A673 (cell line): ENCODE results near the gene RNU4-1. TPM values are rescaled to one million over a fixed set of nuclear protein-coding genes. Genes with fewer than 3 reads are reported as not detected.
"Not testable (repeated sequence)": the region's sequence is repeated elsewhere in the genome, so short reads cannot be mapped to it uniquely, and the experiment has no call there.

Experiments
- BruUV-seq: library from RNA; stranded (reverse); fragments of 400-500 nt; replicated peaks from 2 replicates; lab custom pipeline; 2021; lab: Mats Ljungman, UMichigan
- CTCF ChIA-PET: fragments of 300-600 bp; sonication (Branson Sonifier 250); formaldehyde crosslinking; loops from one replicate; lab custom pipeline; 2022; ENCODE audit warnings: antibody characterized with exemption; lab: Charles Lee
- POLR2A ChIA-PET: fragments of 300-600 bp; sonication (Branson Sonifier 250); formaldehyde crosslinking; loops from one replicate; lab custom pipeline; 2022; ENCODE audit warnings: antibody characterized with exemption; ENCODE audit not compliant: low non-redundant PET; lab: Charles Lee
- DNase-seq: peaks from one replicate; pipeline ENCODE4 v3.0.0-alpha.2; 2015; ENCODE audit warnings: low spot score
- H3K27ac ChIP-seq: fragments of 200-600 bp; sonication (generic); 2 replicates; pipeline ENCODE4 v1.5.1; 2016; ENCODE audit warnings: mixed run types, low read depth, mild to moderate bottlenecking, mixed read lengths, antibody characterized with exemption, low read length; ENCODE audit not compliant: poor library complexity, severe bottlenecking
- H3K27me3 ChIP-seq: fragments of 200-600 bp; sonication (generic); replicated peaks from 2 replicates; pipeline ENCODE4 v1.6.1; 2017; ENCODE audit warnings: mixed run types, low read depth, mild to moderate bottlenecking, mixed read lengths, antibody characterized with exemption, low read length; ENCODE audit not compliant: insufficient read depth, poor library complexity
- H3K36me3 ChIP-seq: fragments of 200-600 bp; sonication (generic); 2 replicates; pipeline ENCODE4 v1.6.1; 2016; ENCODE audit warnings: mixed run types, mild to moderate bottlenecking, mixed read lengths, antibody characterized with exemption, low read length; ENCODE audit not compliant: insufficient read depth, poor library complexity, severe bottlenecking
- H3K4me1 ChIP-seq: fragments of 200-600 bp; sonication (generic); 2 replicates; pipeline ENCODE4 v1.6.1; 2017; ENCODE audit warnings: mixed run types, mild to moderate bottlenecking, mixed read lengths, antibody characterized with exemption, low read length; ENCODE audit not compliant: insufficient read depth, poor library complexity, severe bottlenecking
- H3K4me3 ChIP-seq: fragments of 200-600 bp; sonication (generic); 2 replicates; pipeline ENCODE4 v1.5.1; 2016; ENCODE audit warnings: low read depth, mixed run types, mild to moderate bottlenecking, mixed read lengths, low read length; ENCODE audit not compliant: poor library complexity, severe bottlenecking
- H3K9me3 ChIP-seq: fragments of 200-600 bp; sonication (generic); 2 replicates; pipeline ENCODE4 v1.6.1; 2016; ENCODE audit warnings: mixed run types, low read depth, mild to moderate bottlenecking, mixed read lengths, antibody characterized with exemption, low read length; ENCODE audit not compliant: poor library complexity, severe bottlenecking
- CTCF ChIP-seq: fragments of 300-800, 200-600 bp; sonication (generic); conservative IDR thresholded peaks from 2 replicates; pipeline ENCODE4 v1.5.1; 2017; ENCODE audit warnings: low read depth, mild to moderate bottlenecking, antibody characterized with exemption, low read length, moderate library complexity, mixed read lengths
- EZH2 ChIP-seq: fragments of 200-600 bp; sonication (generic); IDR thresholded peaks from 2 replicates; pipeline ENCODE4 v1.6.1; 2017; ENCODE audit warnings: borderline replicate concordance, low read depth, mild to moderate bottlenecking, mixed read lengths, antibody characterized with exemption, low read length; ENCODE audit not compliant: poor library complexity, severe bottlenecking
- intact Hi-C: fragments of 100-400 bp; cut with micrococcal nuclease; formaldehyde crosslinking; loops from one replicate; pipeline ENCODE4 v1.10.0; 2022; ENCODE audit not compliant: unreplicated experiment
- total RNA-seq: library from RNA; stranded (reverse); gene quantifications from 2 replicates; pipeline ENCODE4 v1.2.3, GENCODE V29; 2021

Gene RNU4-1
- total RNA-seq, 1 experiment from 2014 or later, result 1,130 TPM

- Histone ChIP-seq H3K4me3 (no peak overlapping the region), H3K9me3 (no peaks in the 10 kb centered on the region), H3K27ac (no peak overlapping the region), H3K36me3 (peaks cover 5% of the 10 kb centered on the region), H3K4me1 (peaks cover 20% of the 10 kb centered on the region), H3K27me3 (no peaks in the 10 kb centered on the region)
- no peak for TF ChIP-seq CTCF
- TF ChIP-seq EZH2, result no peak
- no TSS peak for BruUV-seq
- no peak for DNase-seq
- CTCF ChIA-PET, result no interaction called here
- intact Hi-C loops, result no loop called here
- POLR2A ChIA-PET, result interaction anchor here (1.0 kb wide), 1 partner anchor 17 kb away, joined by 3 read pairs; no protein-coding TSS in a partner anchor
Observed at GRCh38 chr12:120252071-120252906, 40.7 kb downstream of the RNU4-1 start.

GRCh38 chr12:120251364-120252070 lies 41.5 kb downstream of the RNU4-1 start:
- H3K4me1 ChIP-seq, result peaks cover 16% of the 10 kb centered on the region
- CTCF ChIA-PET, result not testable (repeated sequence)

GRCh38 chr12:120249875-120250795 lies 42.9 kb downstream of the RNU4-1 start:
- ChIA-PET POLR2A (no interaction called here), CTCF (interaction anchor here (0.5 kb wide), 1 partner anchor 328 kb away, joined by 4 read pairs; no protein-coding TSS in a partner anchor)
- no peak overlapping the region for H3K27ac ChIP-seq
- BruUV-seq, result no TSS peak
- no peak overlapping the region for H3K4me3 ChIP-seq
- H3K9me3 ChIP-seq, result no peaks in the 10 kb centered on the region
- H3K4me1 ChIP-seq, result peaks cover 20% of the 10 kb centered on the region
- intact Hi-C loops, result no loop called here
- no peak for TF ChIP-seq CTCF
- peaks cover 5% of the 10 kb centered on the region for H3K36me3 ChIP-seq
- DNase-seq, result no peak
- H3K27me3 ChIP-seq, result no peaks in the 10 kb centered on the region

More at GRCh38 chr12:120251364-120252070, 41.5 kb downstream of the RNU4-1 start:
- DNase-seq, POLR2A ChIA-PET, H3K27ac ChIP-seq, BruUV-seq, intact Hi-C loops, H3K9me3 ChIP-seq, H3K27me3 ChIP-seq, H3K4me3 ChIP-seq, H3K36me3 ChIP-seq: not testable (repeated sequence)
